Naive thymus-derived CD8-positive, alpha-beta T cell (primary cell): Measurements from ENCODE around the gene ETNPPL. TPM values are rescaled to one million over a fixed set of nuclear protein-coding genes. Genes with fewer than 3 reads are reported as not detected.

Experiments used
- ATAC-seq, 2 donors: fragments of 150-1000 bp; cut with Tn5 transposase in 1 of 2; sonication (Bioruptor Pico), chemical (Tn5 transposase) in 1 of 2; 1 replicate in 1 of 2; 2 replicates in 1 of 2; pipeline ENCODE4 v1.10.0; 2021; ENCODE audit warnings: mild to moderate bottlenecking in 2 of 2, moderate library complexity in 2 of 2
- POLR2A ChIA-PET: fragments of 350-600 bp; sonication (Branson Sonifier 250); formaldehyde crosslinking; loops from one replicate; lab custom pipeline; 2021; ENCODE audit warnings: antibody characterized with exemption; lab: Charles Lee
- DNase-seq, 10 donors: peaks; one replicate each; pipeline versions ENCODE4 v3.0.0 to v3.0.0-alpha.2; 2020 to 2022
- H3K27ac Mint-ChIP-seq, 10 donors: one replicate each; pipeline ENCODE4 v1.8.0; 2020 to 2022; ENCODE audit warnings: mild to moderate bottlenecking in 10 of 10, mixed read lengths in 10 of 10, moderate library complexity in 4 of 10, inconsistent platforms in 1 of 10
- H3K27me3 Mint-ChIP-seq, 5 donors: one replicate each; pipeline ENCODE4 v1.8.0; 2021 to 2022; ENCODE audit warnings: mixed read lengths in 5 of 5
- H3K36me3 Mint-ChIP-seq, 3 donors: one replicate each; pipeline ENCODE4 v1.8.0; 2020 to 2022; ENCODE audit warnings: mixed read lengths in 3 of 3, mild to moderate bottlenecking in 2 of 3, inconsistent platforms in 1 of 3
- H3K4me1 Mint-ChIP-seq, 4 donors: one replicate each; pipeline ENCODE4 v1.8.0; 2021 to 2022; ENCODE audit warnings: mixed read lengths in 4 of 4
- H3K4me3 Mint-ChIP-seq, 10 donors: one replicate each; pipeline ENCODE4 v1.8.0; 2020 to 2022; ENCODE audit warnings: mild to moderate bottlenecking in 10 of 10, mixed read lengths in 10 of 10, moderate library complexity in 6 of 10, inconsistent platforms in 1 of 10
- H3K9me3 Mint-ChIP-seq, 9 donors: one replicate each; pipeline ENCODE4 v1.8.0; 2020 to 2022; ENCODE audit warnings: mixed read lengths in 9 of 9, mild to moderate bottlenecking in 3 of 9, inconsistent platforms in 1 of 9, moderate library complexity in 1 of 9
- polyA plus RNA-seq, 3 donors: library from polyadenylated mRNA; unstranded; fragments of 300-500 nt; fragmentation: Illumina TruSeq; gene quantifications; one replicate each; pipeline ENCODE4 v1.2.3, GENCODE V29; 2021
- total RNA-seq, 8 experiments: library from RNA in 2 of 8; stranded (reverse) in 2 of 8; gene quantifications; one replicate each; pipeline ENCODE4 v1.2.3 and lab custom pipeline; 2021 to 2026

Gene ETNPPL
- total and polyA plus RNA-seq, 5 experiments from 2014 or later = not detected

- Mint-ChIP-seq H3K9me3 (no peaks in the 10 kb centered on the region), H3K36me3 (no peaks in the 10 kb centered on the region), H3K4me3 (no peak overlapping the region), H3K4me1 (peaks cover 0 to 2% (median 0%) of the 10 kb centered on the region in 4 donors), H3K27ac (no peak overlapping the region), H3K27me3 (peaks cover 0 to 5% (median 0%) of the 10 kb centered on the region in 5 donors)
- ATAC-seq (no peak), DNase-seq (peak in 1 of 10 donors; percentile 9)
- POLR2A ChIA-PET = no interaction called here
Observed at GRCh38 chr4:108783665-108784463, 21.0 kb upstream of the ETNPPL start.

GRCh38 chr4:108779958-108780357 is 17.1 kb upstream of the ETNPPL start:
- Mint-ChIP-seq H3K36me3 (no peaks in the 10 kb centered on the region), H3K27me3 (peaks cover 5 to 17% (median 7%) of the 10 kb centered on the region in 5 donors), H3K4me1 (no peaks in the 10 kb centered on the region), H3K4me3 (no peak overlapping the region), H3K27ac (peak overlapping the region in 1 of 10 donors; percentile 21), H3K9me3 (no peaks in the 10 kb centered on the region)
- DNase-seq (no peak), ATAC-seq (no peak)
- POLR2A ChIA-PET = no interaction called here

- Mint-ChIP-seq H3K9me3 (no peaks in the 10 kb centered on the region), H3K4me3 (no peak overlapping the region), H3K36me3 (no peaks in the 10 kb centered on the region), H3K4me1 (peaks cover 0 to 2% (median 0%) of the 10 kb centered on the region in 4 donors), H3K27ac (no peak overlapping the region), H3K27me3 (peaks cover 7 to 19% (median 12%) of the 10 kb centered on the region in 5 donors)
- POLR2A ChIA-PET = no interaction called here
- DNase-seq (no peak), ATAC-seq (no peak)
Observed at GRCh38 chr4:108777388-108777787, 14.5 kb upstream of the ETNPPL start.

- Mint-ChIP-seq H3K4me3 (no peak overlapping the region), H3K36me3 (no peaks in the 10 kb centered on the region), H3K9me3 (no peaks in the 10 kb centered on the region), H3K27me3 (peaks cover 7 to 18% (median 12%) of the 10 kb centered on the region in 5 donors), H3K4me1 (peaks cover 0 to 2% (median 0%) of the 10 kb centered on the region in 4 donors), H3K27ac (no peak overlapping the region)
- no peak for DNase-seq
- POLR2A ChIA-PET = no interaction called here
- no peak for ATAC-seq
Observed at GRCh38 chr4:108775921-108776320, 13.1 kb upstream of the ETNPPL start.

- POLR2A ChIA-PET = interaction anchor here (0.6 kb wide), 1 partner anchor 680 kb away, joined by 3 read pairs; no protein-coding TSS in a partner anchor
- Mint-ChIP-seq H3K9me3 (no peaks in the 10 kb centered on the region), H3K27ac (no peak overlapping the region), H3K4me3 (no peak overlapping the region), H3K27me3 (peaks cover 7 to 15% (median 11%) of the 10 kb centered on the region in 5 donors), H3K36me3 (no peaks in the 10 kb centered on the region), H3K4me1 (peaks cover 0 to 2% (median 0%) of the 10 kb centered on the region in 4 donors)
- ATAC-seq = no peak
- DNase-seq = no peak
Observed at GRCh38 chr4:108774809-108775530, 12.1 kb upstream of the ETNPPL start.

GRCh38 chr4:108772402-108772801 is 9.5 kb upstream of the ETNPPL start:
- ATAC-seq (no peak), DNase-seq (no peak)
- POLR2A ChIA-PET = no interaction called here
- Mint-ChIP-seq H3K36me3 (no peaks in the 10 kb centered on the region), H3K27me3 (peaks cover 9 to 17% (median 14%) of the 10 kb centered on the region in 5 donors), H3K4me3 (peak overlapping the region in 1 of 10 donors; percentile 33), H3K27ac (peak overlapping the region in 1 of 10 donors; percentile 60), H3K4me1 (peaks cover 0 to 2% (median 0%) of the 10 kb centered on the region in 4 donors), H3K9me3 (no peaks in the 10 kb centered on the region)

- POLR2A ChIA-PET = no interaction called here
- DNase-seq (no peak), ATAC-seq (no peak)
- Mint-ChIP-seq H3K4me3 (no peak overlapping the region), H3K9me3 (peaks cover 0 to 4% (median 0%) of the 10 kb centered on the region in 9 donors), H3K4me1 (peaks cover 6 to 21% (median 14%) of the 10 kb centered on the region in 4 donors), H3K27me3 (peaks cover 20 to 34% (median 28%) of the 10 kb centered on the region in 5 donors), H3K27ac (no peak overlapping the region), H3K36me3 (no peaks in the 10 kb centered on the region)
Observed at GRCh38 chr4:108766058-108766457, 3.2 kb upstream of the ETNPPL start.

- Mint-ChIP-seq H3K27me3 (peaks cover 17 to 45% (median 39%) of the 10 kb centered on the region in 5 donors), H3K9me3 (peaks cover 0 to 4% (median 0%) of the 10 kb centered on the region in 9 donors), H3K36me3 (no peaks in the 10 kb centered on the region), H3K4me3 (no peak overlapping the region), H3K4me1 (peaks cover 6 to 21% (median 14%) of the 10 kb centered on the region in 4 donors), H3K27ac (no peak overlapping the region)
- POLR2A ChIA-PET = no interaction called here
- DNase-seq (no peak), ATAC-seq (no peak)
Observed at GRCh38 chr4:108763986-108764385, 1.1 kb upstream of the ETNPPL start.

- peak overlapping the region; percentile 82 to 98 (median 90) for H3K4me3 Mint-ChIP-seq
- no peaks in the 10 kb centered on the region for H3K36me3 Mint-ChIP-seq
- peak overlapping the region in 2 of 10 donors; percentile 23 to 43 for H3K27ac Mint-ChIP-seq
- ATAC-seq = no peak
- DNase-seq = no peak
- peaks cover 17 to 46% (median 39%) of the 10 kb centered on the region in 5 donors for H3K27me3 Mint-ChIP-seq
- H3K9me3 Mint-ChIP-seq = peaks cover 0 to 4% (median 0%) of the 10 kb centered on the region in 9 donors
- H3K4me1 Mint-ChIP-seq = peaks cover 6 to 21% (median 14%) of the 10 kb centered on the region in 4 donors
- POLR2A ChIA-PET = no interaction called here
Observed at GRCh38 chr4:108763226-108763593, 357 bp upstream of the ETNPPL start.

- Mint-ChIP-seq H3K36me3 (no peaks in the 10 kb centered on the region), H3K4me1 (peaks cover 6 to 19% (median 13%) of the 10 kb centered on the region in 4 donors), H3K4me3 (no peak overlapping the region), H3K9me3 (peaks cover 0 to 4% (median 0%) of the 10 kb centered on the region in 9 donors), H3K27me3 (peaks cover 16 to 42% (median 27%) of the 10 kb centered on the region in 5 donors), H3K27ac (no peak overlapping the region)
- ATAC-seq = no peak
- no peak for DNase-seq
- POLR2A ChIA-PET = interaction anchor here (0.7 kb wide), 1 partner anchor 11 kb away, joined by 3 read pairs; no protein-coding TSS in a partner anchor
Observed at GRCh38 chr4:108758498-108758897, 4.4 kb downstream of the ETNPPL start.

- ATAC-seq (no peak), DNase-seq (no peak)
- POLR2A ChIA-PET = no interaction called here
- Mint-ChIP-seq H3K36me3 (no peaks in the 10 kb centered on the region), H3K27ac (no peak overlapping the region), H3K4me3 (no peak overlapping the region), H3K4me1 (no peaks in the 10 kb centered on the region), H3K27me3 (peaks cover 0 to 13% (median 4%) of the 10 kb centered on the region in 5 donors), H3K9me3 (no peaks in the 10 kb centered on the region)
Observed at GRCh38 chr4:108754327-108754726, 8.5 kb downstream of the ETNPPL start.

GRCh38 chr4:108751321-108751720 is 11.5 kb downstream of the ETNPPL start:
- DNase-seq (no peak), ATAC-seq (no peak)
- H3K27ac Mint-ChIP-seq = no peak overlapping the region
- POLR2A ChIA-PET = no interaction called here
- H3K27me3 Mint-ChIP-seq = peaks cover 0 to 10% (median 2%) of the 10 kb centered on the region in 5 donors
- no peaks in the 10 kb centered on the region for H3K9me3 Mint-ChIP-seq
- peaks cover 1 to 6% (median 4%) of the 10 kb centered on the region in 4 donors for H3K4me1 Mint-ChIP-seq
- H3K4me3 Mint-ChIP-seq = no peak overlapping the region
- no peaks in the 10 kb centered on the region for H3K36me3 Mint-ChIP-seq

GRCh38 chr4:108749119-108749518 is 13.7 kb downstream of the ETNPPL start:
- ATAC-seq (no peak), DNase-seq (no peak)
- Mint-ChIP-seq H3K27ac (peak overlapping the region in 1 of 10 donors; percentile 46), H3K27me3 (peaks cover 0 to 4% (median 2%) of the 10 kb centered on the region in 5 donors), H3K4me1 (peaks cover 4 to 9% (median 8%) of the 10 kb centered on the region in 4 donors), H3K4me3 (no peak overlapping the region), H3K9me3 (no peaks in the 10 kb centered on the region), H3K36me3 (no peaks in the 10 kb centered on the region)
- POLR2A ChIA-PET = no interaction called here
